Measurements from ENCODE around the gene NUP58. TPM values are rescaled to one million over a fixed set of nuclear protein-coding genes. Genes with fewer than 3 reads are reported as not detected.

NUP58 gene
- total RNA-seq, 1 donor from 2014 or later: 37.7 TPM

DNA sequence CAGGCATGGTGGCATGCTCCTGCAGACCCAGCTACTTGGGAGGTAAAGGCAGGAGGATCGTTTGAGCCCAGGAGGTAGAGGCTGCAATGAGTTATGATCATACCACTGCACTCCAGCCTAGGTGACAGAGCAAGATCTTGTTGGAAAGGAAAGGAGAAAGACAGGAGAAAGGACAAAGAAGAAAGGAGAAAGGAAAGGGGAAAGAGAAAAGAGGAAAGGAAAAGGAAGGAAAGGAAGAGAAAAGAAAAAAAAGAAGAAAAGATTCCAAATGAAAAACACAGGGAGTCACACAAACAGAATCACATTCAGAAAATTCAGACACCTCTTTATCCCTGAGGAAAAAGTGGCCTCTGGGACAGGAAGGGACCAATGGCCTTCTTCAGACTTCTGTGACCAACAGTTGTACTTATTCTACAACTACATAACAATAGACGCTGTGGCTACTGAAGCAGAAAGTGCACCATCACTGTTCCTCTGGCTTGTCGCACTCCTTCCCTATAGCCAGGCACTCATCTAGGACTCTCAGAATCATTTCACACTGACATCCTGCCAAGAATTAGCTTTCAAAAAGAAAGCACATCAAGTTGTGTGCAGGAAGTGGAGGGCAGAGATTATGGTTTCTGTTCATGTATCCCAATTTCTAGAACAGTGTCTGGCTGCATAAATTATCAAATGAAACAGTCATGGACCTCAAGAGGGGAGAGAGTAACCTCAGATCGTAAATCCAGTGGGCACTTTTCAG lies 20.1 kb upstream of the NUP58 start:
- H3K27ac Mint-ChIP-seq (ENCODE audit: unreplicated experiment): peak overlapping the region; percentile 34
- no peak for DNase-seq (ENCODE audit: low spot score)
- no peak overlapping the region for H3K4me3 Mint-ChIP-seq (ENCODE audit: unreplicated experiment)
- no peaks in the 10 kb centered on the region for H3K27me3 Mint-ChIP-seq (ENCODE audit: low read depth)
- H3K36me3 Mint-ChIP-seq (ENCODE audit: low read depth): peaks cover 2% of the 10 kb centered on the region
- H3K9me3 Mint-ChIP-seq (ENCODE audit: low read depth): no peaks in the 10 kb centered on the region
- TF ChIP-seq, protein P1, sequence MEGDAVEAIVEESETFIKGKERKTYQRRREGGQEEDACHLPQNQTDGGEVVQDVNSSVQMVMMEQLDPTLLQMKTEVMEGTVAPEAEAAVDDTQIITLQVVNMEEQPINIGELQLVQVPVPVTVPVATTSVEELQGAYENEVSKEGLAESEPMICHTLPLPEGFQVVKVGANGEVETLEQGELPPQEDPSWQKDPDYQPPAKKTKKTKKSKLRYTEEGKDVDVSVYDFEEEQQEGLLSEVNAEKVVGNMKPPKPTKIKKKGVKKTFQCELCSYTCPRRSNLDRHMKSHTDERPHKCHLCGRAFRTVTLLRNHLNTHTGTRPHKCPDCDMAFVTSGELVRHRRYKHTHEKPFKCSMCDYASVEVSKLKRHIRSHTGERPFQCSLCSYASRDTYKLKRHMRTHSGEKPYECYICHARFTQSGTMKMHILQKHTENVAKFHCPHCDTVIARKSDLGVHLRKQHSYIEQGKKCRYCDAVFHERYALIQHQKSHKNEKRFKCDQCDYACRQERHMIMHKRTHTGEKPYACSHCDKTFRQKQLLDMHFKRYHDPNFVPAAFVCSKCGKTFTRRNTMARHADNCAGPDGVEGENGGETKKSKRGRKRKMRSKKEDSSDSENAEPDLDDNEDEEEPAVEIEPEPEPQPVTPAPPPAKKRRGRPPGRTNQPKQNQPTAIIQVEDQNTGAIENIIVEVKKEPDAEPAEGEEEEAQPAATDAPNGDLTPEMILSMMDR (IDR thresholded peaks at IDR 0.05): no peak
- H3K4me1 Mint-ChIP-seq (ENCODE audit: low read depth): peaks cover 39% of the 10 kb centered on the region

DNA sequence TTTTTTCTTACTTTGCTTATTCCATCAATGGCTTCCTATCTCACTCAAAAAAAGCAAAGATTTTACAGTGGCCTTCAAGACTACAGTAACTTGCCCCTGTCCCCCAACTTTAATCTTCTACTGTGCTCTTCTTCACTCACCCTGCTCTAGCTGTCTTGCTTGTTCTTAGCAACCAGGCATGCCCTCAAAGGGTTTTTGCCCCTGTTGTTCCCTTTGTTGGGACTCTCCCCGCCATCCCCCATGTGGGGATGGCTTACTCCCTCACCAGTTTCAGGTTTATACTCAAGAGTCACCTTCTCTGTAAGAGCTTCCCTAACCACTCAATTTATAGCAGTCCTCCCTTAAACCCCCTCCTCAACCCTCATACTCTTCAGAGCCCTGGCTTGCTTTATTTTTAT lies 19.5 kb upstream of the NUP58 start:
- Mint-ChIP-seq H3K4me3 (ENCODE audit: unreplicated experiment) (no peak overlapping the region), H3K4me1 (ENCODE audit: low read depth) (peaks cover 36% of the 10 kb centered on the region), H3K36me3 (ENCODE audit: low read depth) (peaks cover 2% of the 10 kb centered on the region), H3K27me3 (ENCODE audit: low read depth) (no peaks in the 10 kb centered on the region), H3K27ac (ENCODE audit: unreplicated experiment) (no peak overlapping the region), H3K9me3 (ENCODE audit: low read depth) (no peaks in the 10 kb centered on the region)
- DNase-seq (ENCODE audit: low spot score): no peak
- TF ChIP-seq, protein P1 (IDR thresholded peaks at IDR 0.05): no peak

- TF ChIP-seq, protein P1 (IDR thresholded peaks at IDR 0.05): no peak
Measured at GRCh38 chr13:25286308-25286968, 15.0 kb upstream of the NUP58 start.

GRCh38 chr13:25286969-25287961 lies 14.2 kb upstream of the NUP58 start, which contains the start of gene MTMR6:
Gene MTMR6 (minus strand): TSS chr13:25287488. CDS start chr13:25287247, 241 bp downstream.
- H3K36me3 Mint-ChIP-seq (ENCODE audit: low read depth): no peaks in the 10 kb centered on the region
- H3K27ac Mint-ChIP-seq (ENCODE audit: unreplicated experiment): peak within 1 kb of the TSS; percentile 98
- peak; percentile 97 for DNase-seq (ENCODE audit: low spot score)
- H3K27me3 Mint-ChIP-seq (ENCODE audit: low read depth): peaks cover 11% of the 10 kb centered on the region
- peaks cover 24% of the 10 kb centered on the region for H3K4me1 Mint-ChIP-seq (ENCODE audit: low read depth)
- TF ChIP-seq, protein P1 (IDR thresholded peaks at IDR 0.05): peak; percentile 100
- H3K9me3 Mint-ChIP-seq (ENCODE audit: low read depth): no peaks in the 10 kb centered on the region
- peak within 1 kb of the TSS; percentile 89 for H3K4me3 Mint-ChIP-seq (ENCODE audit: unreplicated experiment)

More at GRCh38 chr13:25286308-25286968, 15.0 kb upstream of the NUP58 start:
- H3K9me3 Mint-ChIP-seq (ENCODE audit: low read depth): no peaks in the 10 kb centered on the region
- peak overlapping the region; percentile 98 for H3K27ac Mint-ChIP-seq (ENCODE audit: unreplicated experiment)
- H3K4me1 Mint-ChIP-seq (ENCODE audit: low read depth): peaks cover 30% of the 10 kb centered on the region
- peaks cover 11% of the 10 kb centered on the region for H3K27me3 Mint-ChIP-seq (ENCODE audit: low read depth)
- H3K4me3 Mint-ChIP-seq (ENCODE audit: unreplicated experiment): peak overlapping the region; percentile 89
- no peak for DNase-seq (ENCODE audit: low spot score)
- H3K36me3 Mint-ChIP-seq (ENCODE audit: low read depth): no peaks in the 10 kb centered on the region
